ENCODE measurements around the gene WNT4. TPM values are rescaled to one million over a fixed set of nuclear protein-coding genes. Genes with fewer than 3 reads are reported as not detected.

Gene WNT4
- total RNA-seq, 4 donors from 2014 or later, result 0.42 to 1.1 TPM; not detected in 2

- intact Hi-C loops (cut with DNase I; ENCODE audit: low total_unique reads) (no loop called here), in situ Hi-C loops (cut with MboI; ENCODE audit: low sequenced_read_pairs in 4 of 4) (no loop called here)
- Histone ChIP-seq H3K4me3 (no peak overlapping the region), H3K36me3 (no peaks in the 10 kb centered on the region), H3K4me1 (no peaks in the 10 kb centered on the region), H3K9me3 (no peaks in the 10 kb centered on the region), H3K27me3 (no peaks in the 10 kb centered on the region), H3K27ac (no peak overlapping the region)
- TF ChIP-seq POLR2A (IDR thresholded peaks at IDR 0.05) (no peak), CTCF (IDR thresholded peaks at IDR 0.05 in 4 of 5, conservative IDR thresholded peaks at IDR 0.05 in 1 of 5) (no peak)
- DNase-seq, result no peak
- no peak for ATAC-seq
Measured at GRCh38 chr1:22126531-22126930, 16.4 kb downstream of the WNT4 start.

- H3K27ac ChIP-seq, result no peak overlapping the region
- in situ Hi-C loops (cut with MboI; ENCODE audit: low sequenced_read_pairs in 4 of 4), result loop anchor here in 2 of 4 donors (25.0 kb wide), 2 partner anchors 288 to 513 kb away; partner anchors contain the start of genes C1QA (in 2 of the 2) and C1QC (in 2 of the 2)
- no peak overlapping the region for H3K4me3 ChIP-seq
- ATAC-seq, result no peak
- H3K9me3 ChIP-seq, result no peaks in the 10 kb centered on the region
- DNase-seq, result no peak
- H3K4me1 ChIP-seq, result no peaks in the 10 kb centered on the region
- intact Hi-C loops (cut with DNase I; ENCODE audit: low total_unique reads), result no loop called here
- no peaks in the 10 kb centered on the region for H3K27me3 ChIP-seq
- TF ChIP-seq CTCF (IDR thresholded peaks at IDR 0.05 in 4 of 5, conservative IDR thresholded peaks at IDR 0.05 in 1 of 5), result no peak
- TF ChIP-seq POLR2A (IDR thresholded peaks at IDR 0.05), result no peak
- H3K36me3 ChIP-seq, result no peaks in the 10 kb centered on the region
Measured at GRCh38 chr1:22124592-22125229, 18.2 kb downstream of the WNT4 start.

GRCh38 chr1:22123901-22124404, 18.9 kb downstream of the WNT4 start:
- intact Hi-C loops (cut with DNase I; ENCODE audit: low total_unique reads) (no loop called here), in situ Hi-C loops (cut with MboI; ENCODE audit: low sequenced_read_pairs in 4 of 4) (loop anchor here in 2 of 4 donors (25.0 kb wide), 2 partner anchors 288 to 513 kb away; partner anchors contain the start of genes C1QA (in 2 of the 2) and C1QC (in 2 of the 2))
- Histone ChIP-seq H3K36me3 (no peaks in the 10 kb centered on the region), H3K4me3 (no peak overlapping the region), H3K9me3 (no peaks in the 10 kb centered on the region), H3K27ac (no peak overlapping the region), H3K27me3 (no peaks in the 10 kb centered on the region), H3K4me1 (no peaks in the 10 kb centered on the region)
- TF ChIP-seq CTCF (IDR thresholded peaks at IDR 0.05 in 4 of 5, conservative IDR thresholded peaks at IDR 0.05 in 1 of 5), result no peak
- no peak for TF ChIP-seq POLR2A (IDR thresholded peaks at IDR 0.05)
- no peak for DNase-seq
- no peak for ATAC-seq

GRCh38 chr1:22123071-22123390, 19.9 kb downstream of the WNT4 start:
- no peak for TF ChIP-seq CTCF (IDR thresholded peaks at IDR 0.05 in 4 of 5, conservative IDR thresholded peaks at IDR 0.05 in 1 of 5)
- no peak for TF ChIP-seq POLR2A (IDR thresholded peaks at IDR 0.05)
- H3K27me3 ChIP-seq, result no peaks in the 10 kb centered on the region
- intact Hi-C loops (cut with DNase I; ENCODE audit: low total_unique reads), result no loop called here
- no peaks in the 10 kb centered on the region for H3K9me3 ChIP-seq
- DNase-seq (no peak), ATAC-seq (no peak)
- in situ Hi-C loops (cut with MboI; ENCODE audit: low sequenced_read_pairs in 4 of 4), result loop anchor here in 2 of 4 donors (25.0 kb wide), 2 partner anchors 289 to 514 kb away; partner anchors contain the start of genes C1QA (in 2 of the 2) and C1QC (in 2 of the 2)
- H3K4me1 ChIP-seq, result no peaks in the 10 kb centered on the region
- H3K4me3 ChIP-seq, result no peak overlapping the region
- no peaks in the 10 kb centered on the region for H3K36me3 ChIP-seq
- no peak overlapping the region for H3K27ac ChIP-seq

Measured in gastrocnemius medialis (tissue), 4 donors.